IMR-90 (cell line): Measurements from ENCODE around the gene CALU.

Source experiments
- CEBPB ChIP-seq: IDR thresholded peaks from 2 replicates; pipeline ENCODE4 v1.6.1; 2012; ENCODE audit warnings: low read depth, low read length, improper control_type of control experiment
- FOS ChIP-seq: fragments of 150-350 bp; IDR thresholded peaks from 2 replicates; pipeline ENCODE4 v1.6.1; 2016; ENCODE audit warnings: low read depth, low read length
- MXI1 ChIP-seq: IDR thresholded peaks from 2 replicates; pipeline ENCODE4 v1.6.1; 2012; ENCODE audit warnings: low read depth, mild to moderate bottlenecking, low read length, moderate library complexity, borderline replicate concordance
- POLR2A ChIP-seq: IDR thresholded peaks from 2 replicates; pipeline ENCODE4 v1.6.1; 2012; ENCODE audit warnings: mild to moderate bottlenecking, low read depth, low read length
- RAD21 ChIP-seq: IDR thresholded peaks from 2 replicates; pipeline ENCODE4 v1.6.1; 2012; ENCODE audit warnings: low read length, improper control_type of control experiment
- RCOR1 ChIP-seq: IDR thresholded peaks from 2 replicates; pipeline ENCODE4 v1.6.1; 2012; ENCODE audit warnings: mild to moderate bottlenecking, low read length, improper control_type of control experiment; ENCODE audit not compliant: insufficient replicate concordance
- RFX5 ChIP-seq: IDR thresholded peaks from 2 replicates; pipeline ENCODE4 v1.8.0; 2012; ENCODE audit warnings: low read depth, mild to moderate bottlenecking, low read length, moderate library complexity
- TF ChIP-seq, protein P1 (sequence below): conservative IDR thresholded peaks from 2 replicates; pipeline ENCODE4 v1.5.1; 2012; ENCODE audit warnings: mild to moderate bottlenecking, low read depth, low read length, improper control_type of control experiment
- TF ChIP-seq, protein P2 (sequence below): fragments of 150-350 bp; IDR thresholded peaks from 2 replicates; pipeline ENCODE4 v1.6.1; 2016; ENCODE audit warnings: low read depth, mild to moderate bottlenecking, low read length, moderate library complexity, borderline replicate concordance

DNA sequence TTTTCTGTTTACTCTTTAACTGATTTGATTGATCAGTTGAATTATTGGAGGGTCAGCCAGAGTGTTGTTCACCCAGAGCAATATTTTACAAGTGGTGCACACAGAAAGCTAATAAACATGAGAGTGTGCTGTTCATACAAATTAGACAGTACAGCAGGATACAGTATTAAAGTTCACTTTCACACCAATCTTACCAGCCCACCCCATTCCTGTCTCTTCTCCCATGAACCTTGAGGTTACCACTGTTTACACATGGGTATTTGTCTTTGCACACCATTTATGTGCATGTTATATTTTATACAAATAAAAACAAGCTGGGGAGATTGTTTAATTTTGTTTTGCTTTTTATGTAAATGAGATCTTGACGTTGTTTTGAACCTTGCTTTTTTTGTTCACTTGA is 6.5 kb downstream of the CALU start:
- TF ChIP-seq, protein P1, sequence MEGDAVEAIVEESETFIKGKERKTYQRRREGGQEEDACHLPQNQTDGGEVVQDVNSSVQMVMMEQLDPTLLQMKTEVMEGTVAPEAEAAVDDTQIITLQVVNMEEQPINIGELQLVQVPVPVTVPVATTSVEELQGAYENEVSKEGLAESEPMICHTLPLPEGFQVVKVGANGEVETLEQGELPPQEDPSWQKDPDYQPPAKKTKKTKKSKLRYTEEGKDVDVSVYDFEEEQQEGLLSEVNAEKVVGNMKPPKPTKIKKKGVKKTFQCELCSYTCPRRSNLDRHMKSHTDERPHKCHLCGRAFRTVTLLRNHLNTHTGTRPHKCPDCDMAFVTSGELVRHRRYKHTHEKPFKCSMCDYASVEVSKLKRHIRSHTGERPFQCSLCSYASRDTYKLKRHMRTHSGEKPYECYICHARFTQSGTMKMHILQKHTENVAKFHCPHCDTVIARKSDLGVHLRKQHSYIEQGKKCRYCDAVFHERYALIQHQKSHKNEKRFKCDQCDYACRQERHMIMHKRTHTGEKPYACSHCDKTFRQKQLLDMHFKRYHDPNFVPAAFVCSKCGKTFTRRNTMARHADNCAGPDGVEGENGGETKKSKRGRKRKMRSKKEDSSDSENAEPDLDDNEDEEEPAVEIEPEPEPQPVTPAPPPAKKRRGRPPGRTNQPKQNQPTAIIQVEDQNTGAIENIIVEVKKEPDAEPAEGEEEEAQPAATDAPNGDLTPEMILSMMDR: no peak
- TF ChIP-seq POLR2A: no peak
- no peak for TF ChIP-seq RFX5
- TF ChIP-seq RAD21: no peak
- no peak for TF ChIP-seq CEBPB
- no peak for TF ChIP-seq FOS
- TF ChIP-seq MXI1: no peak
- TF ChIP-seq, protein P2, sequence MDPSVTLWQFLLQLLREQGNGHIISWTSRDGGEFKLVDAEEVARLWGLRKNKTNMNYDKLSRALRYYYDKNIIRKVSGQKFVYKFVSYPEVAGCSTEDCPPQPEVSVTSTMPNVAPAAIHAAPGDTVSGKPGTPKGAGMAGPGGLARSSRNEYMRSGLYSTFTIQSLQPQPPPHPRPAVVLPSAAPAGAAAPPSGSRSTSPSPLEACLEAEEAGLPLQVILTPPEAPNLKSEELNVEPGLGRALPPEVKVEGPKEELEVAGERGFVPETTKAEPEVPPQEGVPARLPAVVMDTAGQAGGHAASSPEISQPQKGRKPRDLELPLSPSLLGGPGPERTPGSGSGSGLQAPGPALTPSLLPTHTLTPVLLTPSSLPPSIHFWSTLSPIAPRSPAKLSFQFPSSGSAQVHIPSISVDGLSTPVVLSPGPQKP: no peak
- no peak for TF ChIP-seq RCOR1
